HG02885 (cell line): Measurements from ENCODE around the gene ATP5ME.
"Not testable (repeated sequence)": the region's sequence is repeated elsewhere in the genome, so short reads cannot be mapped to it uniquely, and the experiment has no call there.

ENCODE experiments used
- ATAC-seq: cut with Tn5 transposase; IDR thresholded peaks from one replicate; pipeline ENCODE4 v1.9.1; 2021; ENCODE audit warnings: mild to moderate bottlenecking; ENCODE audit not compliant: unreplicated experiment, poor library complexity

ATP5ME gene

GRCh38 chr4:705278-706082, 31.4 kb upstream of the ATP5ME start, which contains the start of gene PCGF3:
Gene PCGF3 (plus strand): TSS chr4:705832. CDS start chr4:733681, 27,849 bp downstream.
- ATAC-seq = peak; percentile 94

GRCh38 chr4:704971-705277, 30.8 kb upstream of the ATP5ME start:
- ATAC-seq = no peak

- ATAC-seq = no peak
Observed at GRCh38 chr4:704198-704891, 30.3 kb upstream of the ATP5ME start.

- ATAC-seq = no peak
Observed at GRCh38 chr4:703336-704197, 29.5 kb upstream of the ATP5ME start.

GRCh38 chr4:702618-703048, 28.6 kb upstream of the ATP5ME start:
- ATAC-seq = no peak

- ATAC-seq = no peak
Observed at GRCh38 chr4:700587-701264, 26.6 kb upstream of the ATP5ME start.

GRCh38 chr4:699816-700580, 25.9 kb upstream of the ATP5ME start:
- ATAC-seq = no peak

GRCh38 chr4:694341-694940, 20.4 kb upstream of the ATP5ME start:
- ATAC-seq = not testable (repeated sequence)

GRCh38 chr4:692771-693554, 18.9 kb upstream of the ATP5ME start:
- no peak for ATAC-seq

GRCh38 chr4:689723-690122, 15.6 kb upstream of the ATP5ME start:
- no peak for ATAC-seq

GRCh38 chr4:688854-689681, 15.0 kb upstream of the ATP5ME start, which contains the start of gene SLC49A3:
Gene SLC49A3 (minus strand): TSS chr4:689151. CDS start chr4:689127, 24 bp downstream.
- no peak for ATAC-seq

- ATAC-seq = no peak
Observed at GRCh38 chr4:687971-688853, 14.1 kb upstream of the ATP5ME start.

- no peak for ATAC-seq
Observed at GRCh38 chr4:687048-687970, 13.2 kb upstream of the ATP5ME start.

- ATAC-seq = no peak
Observed at GRCh38 chr4:686413-687040, 12.5 kb upstream of the ATP5ME start.
